Activated T-helper 1 cell treated with anti-CD3 and anti-CD28 coated beads, Interleukin-12 subunit alpha, Interleukin-12 subunit beta, Interleukin-2, Interleukin-4 antibody, amounts not matched to agents 30 ng/mL and 10 ng/mL and 1 ng/mL, durations not matched to agents 14 hours and 24 hours and 36 hours (primary cell): ENCODE data around the gene UTRN. TPM values are rescaled to one million over a fixed set of nuclear protein-coding genes. Genes with fewer than 3 reads are reported as not detected.

Source experiments
- DNase-seq: peaks from one replicate; pipeline ENCODE4 v3.0.0; 2021; ENCODE audit warnings: low spot score
- H3K27ac Mint-ChIP-seq: one replicate; pipeline ENCODE4 v1.8.0; 2021; ENCODE audit warnings: mild to moderate bottlenecking, mixed read lengths
- H3K27me3 Mint-ChIP-seq: one replicate; pipeline ENCODE4 v1.8.0; 2022; ENCODE audit warnings: mild to moderate bottlenecking, moderate library complexity, mixed read lengths; ENCODE audit not compliant: insufficient read depth
- H3K36me3 Mint-ChIP-seq: one replicate; pipeline ENCODE4 v1.8.0; 2021; ENCODE audit warnings: low read depth, mixed read lengths
- H3K4me1 Mint-ChIP-seq: one replicate; pipeline ENCODE4 v1.8.0; 2021; ENCODE audit warnings: low read depth, mixed read lengths
- H3K4me3 Mint-ChIP-seq: one replicate; pipeline ENCODE4 v1.8.0; 2021; ENCODE audit warnings: mild to moderate bottlenecking, moderate library complexity, mixed read lengths
- H3K9me3 Mint-ChIP-seq: one replicate; pipeline ENCODE4 v1.8.0; 2021; ENCODE audit warnings: mixed read lengths
- intact Hi-C: fragments of 100-400 bp; cut with micrococcal nuclease; formaldehyde crosslinking; loops from one replicate; pipeline ENCODE4 v1.15.1; 2024
- total RNA-seq: library from RNA; stranded (reverse); gene quantifications from 2 replicates; pipeline ENCODE4 v1.2.3, GENCODE V29; 2022

UTRN gene
- total RNA-seq = 48.3 and 50.6 TPM in 2 replicates

DNA sequence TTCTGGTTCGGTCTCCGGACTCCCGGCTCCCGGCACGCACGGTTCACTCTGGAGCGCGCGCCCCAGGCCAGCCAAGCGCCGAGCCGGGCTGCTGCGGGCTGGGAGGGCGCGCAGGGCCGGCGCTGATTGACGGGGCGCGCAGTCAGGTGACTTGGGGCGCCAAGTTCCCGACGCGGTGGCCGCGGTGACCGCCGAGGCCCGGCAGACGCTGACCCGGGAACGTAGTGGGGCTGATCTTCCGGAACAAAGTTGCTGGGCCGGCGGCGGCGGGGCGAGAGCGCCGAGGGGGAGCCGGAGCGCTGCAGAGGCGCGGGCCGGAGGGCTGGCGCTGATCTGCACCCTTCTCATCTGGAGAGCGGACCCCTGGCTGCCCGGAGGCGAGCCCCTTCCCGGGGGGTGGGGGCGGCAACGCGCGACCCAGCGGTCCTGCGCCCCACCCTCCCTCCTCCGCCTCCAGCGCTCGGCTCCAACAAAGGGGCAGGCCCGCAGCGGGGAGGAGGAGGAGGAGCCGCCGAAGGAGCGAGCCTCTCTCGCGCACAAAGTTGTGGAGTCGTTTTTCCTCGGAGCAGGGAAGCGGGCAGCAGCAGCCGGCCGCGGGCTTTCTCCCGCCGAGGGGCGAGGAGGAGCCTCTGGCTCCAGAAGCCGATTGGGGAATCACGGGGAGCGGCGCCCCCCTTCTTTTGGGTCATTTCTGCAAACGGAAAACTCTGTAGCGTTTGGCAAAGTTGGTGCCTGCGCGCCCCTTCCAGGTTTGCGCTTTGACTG, at the start of gene UTRN:
Gene UTRN, plus strand, starts transcription at position 553 of the 765 bp plus-strand sequence. CDS start 6,494 bp downstream, outside the sequence.
- peaks cover 19% of the 10 kb centered on the region for H3K4me1 Mint-ChIP-seq
- no peaks in the 10 kb centered on the region for H3K9me3 Mint-ChIP-seq
- H3K27ac Mint-ChIP-seq = peak within 1 kb of the TSS; percentile 64
- peaks cover 3% of the 10 kb centered on the region for H3K36me3 Mint-ChIP-seq
- intact Hi-C loops = loop anchor here (1.0 to 5.0 kb wide), 12 partner anchors 21 to 197 kb away; partner anchors contain the start of gene STX11
- H3K27me3 Mint-ChIP-seq = peaks cover 33% of the 10 kb centered on the region
- peak within 1 kb of the TSS; percentile 93 for H3K4me3 Mint-ChIP-seq
- peak; percentile 29 for DNase-seq

- Mint-ChIP-seq H3K27ac (no peak overlapping the region), H3K36me3 (no peaks in the 10 kb centered on the region), H3K27me3 (peaks cover 29% of the 10 kb centered on the region), H3K4me1 (peaks cover 16% of the 10 kb centered on the region), H3K9me3 (peaks cover 9% of the 10 kb centered on the region), H3K4me3 (no peak overlapping the region)
- no peak for DNase-seq
- intact Hi-C loops = no loop called here
Measured at GRCh38 chr6:144244688-144245087, 40.4 kb upstream of the UTRN start.

- intact Hi-C loops = no loop called here
- peaks cover 26% of the 10 kb centered on the region for H3K4me1 Mint-ChIP-seq
- peak overlapping the region; percentile 35 for H3K27ac Mint-ChIP-seq
- H3K9me3 Mint-ChIP-seq = peaks cover 9% of the 10 kb centered on the region
- no peaks in the 10 kb centered on the region for H3K36me3 Mint-ChIP-seq
- DNase-seq = no peak
- no peak overlapping the region for H3K4me3 Mint-ChIP-seq
- peaks cover 20% of the 10 kb centered on the region for H3K27me3 Mint-ChIP-seq
Measured at GRCh38 chr6:144246988-144247387, 38.1 kb upstream of the UTRN start.

GRCh38 chr6:144248003-144248402, 37.1 kb upstream of the UTRN start:
- Mint-ChIP-seq H3K27me3 (peaks cover 13% of the 10 kb centered on the region), H3K27ac (peak overlapping the region; percentile 84), H3K9me3 (peaks cover 9% of the 10 kb centered on the region), H3K4me3 (no peak overlapping the region), H3K4me1 (peaks cover 26% of the 10 kb centered on the region), H3K36me3 (no peaks in the 10 kb centered on the region)
- intact Hi-C loops = loop anchor here (1.0 to 2.0 kb wide), 7 partner anchors 31 to 349 kb away; partner anchors contain the start of gene UTRN
- no peak for DNase-seq

GRCh38 chr6:144248476-144249301, 36.4 kb upstream of the UTRN start:
- Mint-ChIP-seq H3K9me3 (peaks cover 9% of the 10 kb centered on the region), H3K27me3 (peaks cover 7% of the 10 kb centered on the region), H3K4me1 (peaks cover 26% of the 10 kb centered on the region), H3K4me3 (no peak overlapping the region), H3K27ac (peak overlapping the region; percentile 57), H3K36me3 (no peaks in the 10 kb centered on the region)
- DNase-seq = no peak
- intact Hi-C loops = loop anchor here (1.0 to 2.0 kb wide), 7 partner anchors 32 to 349 kb away; partner anchors contain the start of gene UTRN

- H3K27me3 Mint-ChIP-seq = peaks cover 6% of the 10 kb centered on the region
- no peak overlapping the region for H3K27ac Mint-ChIP-seq
- peaks cover 26% of the 10 kb centered on the region for H3K4me1 Mint-ChIP-seq
- intact Hi-C loops = no loop called here
- no peaks in the 10 kb centered on the region for H3K36me3 Mint-ChIP-seq
- H3K4me3 Mint-ChIP-seq = no peak overlapping the region
- DNase-seq = no peak
- H3K9me3 Mint-ChIP-seq = peaks cover 9% of the 10 kb centered on the region
Measured at GRCh38 chr6:144250276-144250675, 34.9 kb upstream of the UTRN start.

GRCh38 chr6:144252259-144252658, 32.9 kb upstream of the UTRN start:
- H3K4me1 Mint-ChIP-seq = peaks cover 26% of the 10 kb centered on the region
- no peak overlapping the region for H3K4me3 Mint-ChIP-seq
- H3K9me3 Mint-ChIP-seq = peaks cover 9% of the 10 kb centered on the region
- H3K27me3 Mint-ChIP-seq = peaks cover 5% of the 10 kb centered on the region
- H3K27ac Mint-ChIP-seq = no peak overlapping the region
- no peaks in the 10 kb centered on the region for H3K36me3 Mint-ChIP-seq
- intact Hi-C loops = no loop called here
- DNase-seq = no peak

- H3K4me1 Mint-ChIP-seq = no peaks in the 10 kb centered on the region
- no peaks in the 10 kb centered on the region for H3K36me3 Mint-ChIP-seq
- no peak overlapping the region for H3K27ac Mint-ChIP-seq
- intact Hi-C loops = no loop called here
- no peak overlapping the region for H3K4me3 Mint-ChIP-seq
- no peak for DNase-seq
- H3K9me3 Mint-ChIP-seq = peaks cover 9% of the 10 kb centered on the region
- peaks cover 11% of the 10 kb centered on the region for H3K27me3 Mint-ChIP-seq
Measured at GRCh38 chr6:144259986-144260385, 25.1 kb upstream of the UTRN start.

GRCh38 chr6:144262470-144263369, 22.4 kb upstream of the UTRN start:
- H3K27ac Mint-ChIP-seq = no peak overlapping the region
- H3K4me3 Mint-ChIP-seq = no peak overlapping the region
- DNase-seq = no peak
- H3K36me3 Mint-ChIP-seq = no peaks in the 10 kb centered on the region
- intact Hi-C loops = loop anchor here (1.0 kb wide), 1 partner anchor 220 kb away; no protein-coding TSS in a partner anchor
- no peaks in the 10 kb centered on the region for H3K9me3 Mint-ChIP-seq
- H3K4me1 Mint-ChIP-seq = no peaks in the 10 kb centered on the region
- H3K27me3 Mint-ChIP-seq = peaks cover 8% of the 10 kb centered on the region

- no peaks in the 10 kb centered on the region for H3K9me3 Mint-ChIP-seq
Measured at GRCh38 chr6:144263786-144264185, 21.3 kb upstream of the UTRN start.

GRCh38 chr6:144264270-144265060, 20.7 kb upstream of the UTRN start:
- H3K4me1 Mint-ChIP-seq = no peaks in the 10 kb centered on the region
- no peak for DNase-seq
- no peak overlapping the region for H3K4me3 Mint-ChIP-seq
- H3K27me3 Mint-ChIP-seq = peaks cover 8% of the 10 kb centered on the region
- H3K36me3 Mint-ChIP-seq = no peaks in the 10 kb centered on the region
- no peak overlapping the region for H3K27ac Mint-ChIP-seq
- no peaks in the 10 kb centered on the region for H3K9me3 Mint-ChIP-seq
- intact Hi-C loops = no loop called here

More at GRCh38 chr6:144263786-144264185, 21.3 kb upstream of the UTRN start:
- DNase-seq = no peak
- H3K27ac Mint-ChIP-seq = no peak overlapping the region
- H3K4me1 Mint-ChIP-seq = no peaks in the 10 kb centered on the region
- H3K36me3 Mint-ChIP-seq = no peaks in the 10 kb centered on the region
- H3K27me3 Mint-ChIP-seq = peaks cover 8% of the 10 kb centered on the region
- intact Hi-C loops = no loop called here
- H3K4me3 Mint-ChIP-seq = no peak overlapping the region

- no peaks in the 10 kb centered on the region for H3K36me3 Mint-ChIP-seq
- H3K4me1 Mint-ChIP-seq = no peaks in the 10 kb centered on the region
- H3K27me3 Mint-ChIP-seq = peaks cover 8% of the 10 kb centered on the region
- no peak overlapping the region for H3K27ac Mint-ChIP-seq
- intact Hi-C loops = no loop called here
- H3K9me3 Mint-ChIP-seq = no peaks in the 10 kb centered on the region
- DNase-seq = no peak
- no peak overlapping the region for H3K4me3 Mint-ChIP-seq
Measured at GRCh38 chr6:144265061-144265357, 20.1 kb upstream of the UTRN start.
